ENCODE measurements around the gene RAB38.

RAB38 gene

DNA sequence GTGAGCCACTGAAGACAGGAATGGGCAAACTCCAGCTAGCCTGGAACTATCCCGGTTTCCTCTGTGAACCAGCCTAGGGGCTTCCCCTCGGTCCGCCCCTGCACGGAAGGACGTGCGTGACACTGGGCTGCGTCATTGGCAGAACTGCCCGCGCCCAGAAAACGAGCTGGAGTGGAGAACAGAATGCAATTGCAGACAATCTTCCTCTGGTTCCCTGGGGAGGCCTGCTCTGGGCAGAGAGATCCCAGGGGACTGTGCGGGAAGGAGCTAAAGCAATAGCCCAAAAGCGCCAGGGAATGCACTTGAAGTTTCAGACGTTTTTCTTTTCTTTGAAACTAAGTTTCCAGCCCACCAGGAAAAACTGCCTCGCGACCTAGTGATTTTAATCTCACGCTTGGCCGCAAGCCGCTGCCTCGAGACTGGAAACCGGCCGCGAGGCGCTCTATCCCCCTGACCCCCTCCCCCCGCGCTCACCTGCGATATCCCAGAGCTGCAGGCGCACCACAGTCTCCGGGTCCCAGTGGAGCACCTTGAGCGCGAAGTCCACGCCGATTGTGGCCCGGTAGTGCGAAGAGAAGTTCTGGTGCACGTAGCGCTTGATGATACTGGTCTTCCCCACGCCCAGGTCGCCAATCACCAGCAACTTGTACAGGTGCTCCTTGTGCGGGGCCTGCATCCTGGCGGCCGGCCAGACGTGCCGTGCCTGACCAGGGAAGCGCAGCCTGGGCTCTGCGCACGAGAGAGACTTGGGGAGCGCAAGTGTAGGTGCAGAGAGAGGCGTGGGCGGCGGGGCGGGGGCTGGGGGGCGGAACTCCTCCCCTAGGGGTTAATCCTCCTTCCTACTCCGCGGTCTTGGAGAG, at the start of gene RAB38:
TSS of gene RAB38 (minus strand) at position 735 of the 860 bp plus-strand sequence. CDS start at position 676, 59 bp downstream.
- DNase-seq (ENCODE audit: extremely low read depth in 1 of 2, low read depth in 1 of 2) = peak; percentile 41 to 54

DNA sequence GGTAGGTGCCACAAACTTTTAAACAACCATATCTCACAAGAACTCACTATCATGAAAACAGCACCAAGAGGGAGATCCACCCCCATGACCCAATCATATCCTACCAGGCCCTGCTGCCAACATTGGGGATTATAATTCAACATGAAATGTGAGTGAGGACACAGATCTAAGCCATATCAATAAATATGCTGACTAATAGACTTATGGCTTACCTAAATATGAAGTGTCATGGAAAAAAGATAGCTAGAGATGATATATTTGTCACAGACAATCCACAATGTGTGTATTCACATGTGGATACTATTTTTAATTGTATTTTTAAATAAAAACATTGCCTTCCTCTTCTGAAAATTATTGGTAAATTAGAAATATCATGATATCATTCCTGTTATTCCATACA, 38.2 kb upstream of the RAB38 start:
- DNase-seq (ENCODE audit: extremely low read depth in 1 of 2, low read depth in 1 of 2) = no peak

DNA sequence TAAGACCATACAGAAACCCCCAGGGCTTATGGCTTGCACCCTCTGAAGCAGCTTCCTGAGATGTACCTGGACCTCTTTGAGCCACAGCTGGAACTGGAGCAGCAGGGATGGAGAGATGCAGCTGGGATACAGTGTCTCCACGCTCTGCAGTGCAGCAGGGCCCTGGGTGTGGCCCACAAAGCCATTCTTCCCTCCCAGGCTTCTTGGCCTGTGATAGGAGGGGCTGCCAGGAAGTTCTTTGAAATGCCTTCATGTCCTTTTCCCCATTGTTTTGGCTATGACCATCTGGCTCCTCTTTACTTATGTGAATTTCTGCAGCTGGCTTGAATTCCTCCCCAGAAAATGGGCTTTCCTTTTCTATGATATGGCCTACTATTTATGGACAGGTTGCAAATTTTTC, 37.1 kb upstream of the RAB38 start:
- DNase-seq (ENCODE audit: extremely low read depth in 1 of 2, low read depth in 1 of 2) = no peak

GRCh38 chr11:88208745-88209144, 33.5 kb upstream of the RAB38 start:
- no peak for DNase-seq (ENCODE audit: extremely low read depth in 1 of 2, low read depth in 1 of 2)

GRCh38 chr11:88206751-88207150, 31.5 kb upstream of the RAB38 start:
- no peak for DNase-seq (ENCODE audit: extremely low read depth in 1 of 2, low read depth in 1 of 2)

DNA sequence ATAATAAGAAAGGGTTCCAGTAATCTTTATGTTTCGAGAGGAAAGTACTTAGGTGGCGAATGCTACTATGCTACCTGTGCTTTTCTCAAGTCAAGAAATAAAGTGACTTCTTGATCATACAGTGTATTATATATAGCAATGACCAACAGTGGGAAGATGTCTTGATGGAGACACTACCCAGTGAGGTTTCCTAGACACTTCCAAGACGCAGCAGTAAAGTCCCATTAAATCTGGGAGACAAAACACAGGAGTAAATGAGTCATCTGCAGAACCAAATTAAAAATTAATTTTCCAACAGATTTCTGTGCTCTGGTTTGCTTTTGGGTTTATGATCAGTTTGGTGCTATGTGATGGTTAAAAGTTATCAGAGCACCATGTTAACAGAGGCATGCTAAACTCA, 29.1 kb upstream of the RAB38 start:
- no peak for DNase-seq (ENCODE audit: extremely low read depth in 1 of 2, low read depth in 1 of 2)

DNA sequence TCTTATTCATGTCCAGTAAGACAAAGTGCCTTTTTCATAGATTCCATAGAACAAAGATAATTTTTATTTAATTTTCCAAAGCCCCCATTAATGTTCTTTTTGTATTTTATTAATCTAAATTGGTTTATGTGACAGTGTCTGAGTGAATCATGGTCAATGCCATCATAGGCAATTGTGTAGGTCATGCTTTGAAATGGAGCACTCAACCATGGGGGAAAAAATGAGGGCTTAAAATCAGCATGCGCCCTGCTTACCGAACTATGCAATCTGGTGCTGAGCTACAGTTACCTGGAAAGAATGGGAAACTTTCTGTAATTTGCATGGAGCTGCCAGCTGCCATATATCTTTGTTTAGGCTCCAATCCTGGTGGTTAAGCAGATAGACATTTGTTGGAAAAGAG, 28.4 kb upstream of the RAB38 start:
- no peak for DNase-seq (ENCODE audit: extremely low read depth in 1 of 2, low read depth in 1 of 2)

DNA sequence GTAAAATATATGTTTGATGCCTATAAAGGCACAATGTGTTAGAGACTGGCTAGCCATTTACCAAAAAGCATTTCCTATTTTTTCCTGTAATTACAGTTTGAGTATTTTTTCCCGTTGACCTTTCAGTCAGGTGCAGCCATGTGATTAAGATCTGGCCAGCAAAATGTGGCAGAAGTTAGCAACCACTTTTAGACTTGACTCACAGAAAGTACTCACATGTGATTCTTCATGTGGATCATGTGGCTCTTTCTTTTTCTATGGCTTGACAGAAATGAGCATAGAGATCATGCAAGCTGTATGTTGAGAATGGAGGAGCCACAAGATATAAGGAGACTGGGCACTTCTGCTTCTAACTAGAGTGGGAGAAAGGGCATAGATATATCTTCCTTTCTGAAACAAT, 27.3 kb upstream of the RAB38 start:
- DNase-seq (ENCODE audit: extremely low read depth in 1 of 2, low read depth in 1 of 2) = no peak

DNA sequence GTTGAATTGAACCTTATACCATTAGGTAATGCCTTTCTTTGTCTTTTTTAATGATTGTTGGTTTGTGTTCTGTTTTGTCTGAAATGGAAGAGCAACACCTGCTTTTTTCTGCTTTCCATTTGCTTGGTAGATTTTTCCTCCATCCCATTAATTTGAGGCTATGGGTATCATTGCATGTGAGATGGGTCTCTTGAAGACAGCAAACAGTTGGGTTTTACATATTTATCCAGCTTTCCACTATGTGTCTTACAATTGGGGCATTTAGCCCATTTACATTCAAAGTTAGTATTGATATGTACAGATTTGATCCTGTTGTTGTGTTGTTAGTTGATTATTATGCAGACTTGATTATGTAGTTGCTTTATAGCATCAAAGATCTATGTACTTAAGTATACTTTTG, 21.1 kb upstream of the RAB38 start:
- DNase-seq (ENCODE audit: extremely low read depth in 1 of 2, low read depth in 1 of 2) = no peak

GRCh38 chr11:88195908-88196307, 20.7 kb upstream of the RAB38 start:
- no peak for DNase-seq (ENCODE audit: extremely low read depth in 1 of 2, low read depth in 1 of 2)

DNA sequence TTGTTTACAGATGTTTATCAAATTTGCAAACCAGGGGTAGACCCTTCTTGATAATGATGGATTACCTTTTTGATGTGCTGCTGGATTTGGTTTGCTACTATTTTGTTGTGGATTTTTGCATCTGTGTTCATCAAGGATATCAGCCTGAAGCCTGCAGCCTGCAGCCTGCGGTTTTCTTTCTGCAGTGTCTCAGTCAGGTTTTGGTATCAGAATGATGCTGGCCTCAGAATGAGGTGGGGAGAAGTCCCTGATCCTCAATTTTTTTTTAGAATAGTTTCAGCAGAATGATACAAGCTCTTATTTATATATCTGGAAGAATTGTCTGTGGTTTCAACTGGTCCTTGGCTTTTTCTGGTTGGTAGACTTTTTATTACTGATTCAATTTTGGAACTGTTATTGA, 19.7 kb upstream of the RAB38 start:
- DNase-seq (ENCODE audit: extremely low read depth in 1 of 2, low read depth in 1 of 2) = no peak

- no peak for DNase-seq (ENCODE audit: extremely low read depth in 1 of 2, low read depth in 1 of 2)
Measured at GRCh38 chr11:88193278-88193677, 18.0 kb upstream of the RAB38 start.

GRCh38 chr11:88188932-88189253, 13.7 kb upstream of the RAB38 start:
- no peak for DNase-seq (ENCODE audit: extremely low read depth in 1 of 2, low read depth in 1 of 2)

DNA sequence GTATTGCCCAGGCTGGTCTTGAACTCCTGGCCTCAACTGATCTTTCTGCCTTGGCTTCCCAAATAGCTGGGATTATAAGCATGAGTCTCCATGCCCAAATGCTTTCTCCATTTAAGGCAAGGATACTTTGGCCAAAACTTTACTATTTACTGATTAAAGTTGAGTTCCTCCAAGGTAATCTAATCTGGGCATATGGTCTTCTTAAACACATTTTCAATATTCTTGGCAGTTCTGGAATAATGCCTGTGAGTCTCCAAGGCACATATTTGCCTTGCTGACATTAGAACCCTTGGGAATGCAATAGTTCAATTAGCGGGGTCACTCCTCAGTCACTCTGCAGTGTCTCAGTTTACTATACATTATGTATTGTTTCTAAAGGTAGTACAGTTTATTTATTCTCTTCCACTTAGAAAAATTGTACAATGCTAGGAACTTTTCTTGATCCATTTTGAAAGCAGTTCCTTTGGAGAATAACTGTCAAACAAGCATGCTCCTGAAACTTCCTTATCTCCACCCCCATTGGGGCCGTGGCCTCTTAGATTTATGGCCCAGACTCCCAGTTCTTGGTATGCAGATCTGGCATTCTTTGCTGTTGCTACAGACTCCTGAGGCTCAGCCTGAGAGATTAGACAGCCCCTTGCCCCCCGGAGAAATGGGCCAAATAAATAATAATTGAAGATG, 13.1 kb upstream of the RAB38 start:
- DNase-seq (ENCODE audit: extremely low read depth in 1 of 2, low read depth in 1 of 2) = no peak

DNA sequence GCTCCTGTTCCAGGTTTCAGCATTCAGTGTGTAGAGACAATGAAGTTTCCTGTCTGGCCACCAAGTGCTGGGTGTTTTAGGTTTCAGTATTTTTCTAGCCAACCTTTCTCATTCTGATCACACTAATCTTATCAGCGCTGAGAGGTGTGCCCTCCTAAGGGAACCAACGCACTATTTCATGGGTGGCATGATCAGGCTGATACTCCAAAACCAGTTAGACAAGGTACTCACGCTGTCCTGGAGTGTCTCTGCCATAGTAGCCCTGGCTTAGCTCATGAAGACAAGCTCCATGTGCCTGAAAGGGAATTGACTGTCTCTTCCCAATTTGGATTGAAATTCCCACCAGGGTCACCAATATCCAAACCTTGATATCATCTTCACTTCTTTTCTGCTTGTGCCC, 8.0 kb upstream of the RAB38 start:
- DNase-seq (ENCODE audit: extremely low read depth in 1 of 2, low read depth in 1 of 2) = no peak

DNA sequence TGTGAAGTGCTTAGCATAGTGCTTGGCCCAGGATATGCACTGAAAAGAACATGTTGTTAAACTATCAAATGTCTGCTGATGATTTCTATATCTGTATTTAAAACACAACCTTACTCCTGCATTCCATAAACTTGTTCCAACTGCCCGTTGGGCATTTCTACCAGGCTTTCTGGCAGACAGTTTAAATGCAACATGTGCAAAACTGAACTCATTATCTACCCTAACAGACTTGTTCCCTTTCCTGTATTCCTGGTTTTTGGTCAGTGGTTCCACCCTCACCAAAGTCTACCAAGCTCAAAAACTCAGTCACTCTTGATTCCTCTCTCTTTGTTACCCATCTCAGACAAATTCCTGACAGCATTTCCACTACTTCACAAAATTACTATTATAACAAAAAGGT, 6.5 kb upstream of the RAB38 start:
- DNase-seq (ENCODE audit: extremely low read depth in 1 of 2, low read depth in 1 of 2) = no peak

- DNase-seq (ENCODE audit: extremely low read depth in 1 of 2, low read depth in 1 of 2) = no peak
Measured at GRCh38 chr11:88179971-88180629, 4.9 kb upstream of the RAB38 start.

- peak in 1 of 2 donors; percentile 34 for DNase-seq (ENCODE audit: extremely low read depth in 1 of 2, low read depth in 1 of 2)
Measured at GRCh38 chr11:88179141-88179540, 3.9 kb upstream of the RAB38 start.

- no peak for DNase-seq (ENCODE audit: extremely low read depth in 1 of 2, low read depth in 1 of 2)
Measured at GRCh38 chr11:88178191-88178590, 2.9 kb upstream of the RAB38 start.

GRCh38 chr11:88175569-88176075, 379 bp upstream of the RAB38 start:
- DNase-seq (ENCODE audit: extremely low read depth in 1 of 2, low read depth in 1 of 2) = no peak

DNA sequence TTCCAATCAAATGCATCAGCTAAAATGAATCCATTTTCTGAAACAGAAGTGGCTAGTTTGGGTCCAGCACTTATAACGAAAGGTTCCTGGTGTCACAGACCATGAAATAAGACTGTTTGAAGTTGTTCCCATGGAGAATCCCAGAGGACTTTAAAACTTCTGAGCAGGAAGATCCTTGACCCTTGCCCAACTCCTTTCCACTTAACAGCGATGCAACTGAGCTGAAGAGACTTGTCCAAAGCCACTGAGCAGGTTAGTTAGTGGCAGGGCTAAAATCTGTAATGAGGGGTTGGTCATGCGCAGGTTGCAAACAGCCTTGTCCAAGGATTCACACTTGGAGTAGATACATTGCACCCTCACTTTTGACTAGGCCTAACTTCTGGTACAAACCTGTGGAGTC, 1.3 kb downstream of the RAB38 start:
- no peak for DNase-seq (ENCODE audit: extremely low read depth in 1 of 2, low read depth in 1 of 2)

DNA sequence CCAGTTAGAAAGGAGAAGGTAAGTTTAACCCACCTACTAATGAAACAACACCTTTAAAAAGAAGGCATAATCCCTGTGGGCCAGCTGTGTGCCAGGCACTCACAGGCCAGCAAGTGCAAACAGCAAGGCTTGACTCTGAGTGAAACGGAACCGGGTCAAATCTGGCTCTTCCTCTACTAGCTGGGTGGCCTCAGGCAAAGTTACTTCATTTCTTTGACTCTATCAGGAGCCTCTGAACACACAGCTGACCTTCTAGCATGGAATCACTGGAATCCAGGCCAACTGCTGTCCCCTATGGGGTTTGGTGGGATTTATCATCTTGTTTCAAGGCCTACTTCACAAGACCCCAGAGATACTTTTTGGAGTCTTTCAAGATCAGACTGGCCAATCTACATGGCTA, 3.3 kb downstream of the RAB38 start:
- DNase-seq (ENCODE audit: extremely low read depth in 1 of 2, low read depth in 1 of 2) = no peak
